Neural progenitor cell (in vitro differentiated cells): ENCODE results near the gene CHST8. TPM values are rescaled to one million over a fixed set of nuclear protein-coding genes. Genes with fewer than 3 reads are reported as not detected.

ENCODE experiments used
- DNase-seq: peaks from one replicate; pipeline ENCODE4 v3.0.0-alpha.2; 2016; ENCODE audit warnings: low spot score
- H2AFZ ChIP-seq: fragments of 200-600 bp; sonication (generic); replicated peaks from 2 replicates; pipeline ENCODE4 v1.6.1; 2016; ENCODE audit warnings: antibody characterized with exemption
- H3F3A ChIP-seq: fragments of 200-600 bp; sonication (generic); 2 replicates; pipeline ENCODE4 v1.6.1; 2016; ENCODE audit warnings: antibody characterized with exemption, low read depth
- H3K27ac ChIP-seq: fragments of 200-600 bp; sonication (generic); 2 replicates; pipeline ENCODE4 v1.5.1; 2016; ENCODE audit warnings: mild to moderate bottlenecking
- H3K27me3 ChIP-seq: fragments of 200-600 bp; sonication (generic); 2 replicates; pipeline ENCODE4 v1.6.1; 2016; ENCODE audit warnings: mild to moderate bottlenecking, moderate library complexity
- H3K36me3 ChIP-seq: fragments of 200-600 bp; sonication (generic); 2 replicates; pipeline ENCODE4 v1.5.1; 2016
- H3K4me1 ChIP-seq: fragments of 200-600 bp; sonication (generic); 2 replicates; pipeline ENCODE4 v1.6.1; 2016; ENCODE audit warnings: mixed run types
- H3K4me2 ChIP-seq: fragments of 200-600 bp; sonication (generic); 2 replicates; pipeline ENCODE4 v1.6.1; 2016
- H3K4me3 ChIP-seq: fragments of 200-600 bp; sonication (generic); 2 replicates; pipeline ENCODE4 v1.5.1; 2016
- H3K79me2 ChIP-seq: fragments of 200-600 bp; sonication (generic); 2 replicates; pipeline ENCODE4 v1.6.1; 2016; ENCODE audit warnings: low read depth
- H3K9ac ChIP-seq: fragments of 200-600 bp; sonication (generic); 2 replicates; pipeline ENCODE4 v1.6.1; 2016
- H3K9me3 ChIP-seq: fragments of 200-600 bp; sonication (generic); 2 replicates; pipeline ENCODE4 v1.5.1; 2016; ENCODE audit warnings: low read depth
- H4K20me1 ChIP-seq: fragments of 200-600 bp; sonication (generic); 2 replicates; pipeline ENCODE4 v1.6.1; 2016; ENCODE audit warnings: low read depth
- H3K27ac Mint-ChIP-seq: 3 replicates; pipeline ENCODE4 v1.8.0; 2021; ENCODE audit warnings: mixed read lengths
- H3K27me3 Mint-ChIP-seq: 2 replicates; pipeline ENCODE4 v1.8.0; 2022; ENCODE audit warnings: low read depth, mild to moderate bottlenecking, inconsistent platforms, moderate library complexity, mixed read lengths; ENCODE audit not compliant: insufficient read depth
- H3K36me3 Mint-ChIP-seq: 3 replicates; pipeline ENCODE4 v1.8.0; 2021; ENCODE audit warnings: mixed read lengths
- H3K4me1 Mint-ChIP-seq: 3 replicates; pipeline ENCODE4 v1.8.0; 2021; ENCODE audit warnings: mixed read lengths
- H3K4me3 Mint-ChIP-seq: 3 replicates; pipeline ENCODE4 v1.8.0; 2021; ENCODE audit warnings: mild to moderate bottlenecking, moderate library complexity, mixed read lengths
- H3K9me3 Mint-ChIP-seq: 3 replicates; pipeline ENCODE4 v1.8.0; 2020; ENCODE audit warnings: mixed read lengths
- EZH2 ChIP-seq: fragments of 200-600 bp; sonication (generic); IDR thresholded peaks from 2 replicates; pipeline ENCODE4 v1.6.1; 2017; ENCODE audit warnings: antibody characterized with exemption, mild to moderate bottlenecking, moderate library complexity
- EZH2phosphoT487 ChIP-seq: fragments of 200-600 bp; sonication (generic); IDR thresholded peaks from 2 replicates; pipeline ENCODE4 v1.6.1; 2017; ENCODE audit warnings: antibody characterized with exemption
- total RNA-seq: library from RNA; depleted of rRNA; stranded (reverse); fragments of >200 nt; gene quantifications from 2 replicates; pipeline ENCODE4 v1.2.3, GENCODE V29; 2015; ENCODE audit warnings: low replicate concordance
- TF ChIP-seq, protein P1 (sequence below): fragments of 200-600 bp; sonication (generic); IDR thresholded peaks from 2 replicates; pipeline ENCODE4 v1.5.1; 2017; ENCODE audit warnings: antibody characterized with exemption, mild to moderate bottlenecking

CHST8 gene
- total RNA-seq, 1 donor from 2014 or later, result 0.92 TPM

DNA sequence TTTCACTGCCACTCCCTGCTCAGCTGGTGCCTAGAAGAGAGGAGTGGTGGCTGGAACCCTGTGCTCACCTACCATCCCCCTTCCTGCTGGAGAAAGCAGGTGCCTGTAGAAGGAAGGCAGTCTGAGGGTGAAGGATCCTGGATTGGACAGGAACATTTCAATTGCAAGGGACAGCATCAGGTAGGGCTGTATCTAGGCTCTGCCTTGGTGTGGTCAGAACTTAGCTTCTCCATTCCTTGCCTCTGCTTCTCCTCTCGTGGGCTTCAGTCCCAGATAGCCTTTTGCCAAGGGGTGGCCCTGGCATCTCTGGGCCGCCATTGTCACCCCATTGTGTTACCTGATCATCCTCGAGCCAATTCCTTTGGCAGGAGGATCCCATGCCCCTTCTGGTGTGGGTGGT, 101.8 kb downstream of the CHST8 start:
- Histone ChIP-seq H3K4me3 (no peak overlapping the region), H3K4me2 (no peak overlapping the region), H3K27me3 (no peaks in the 10 kb centered on the region), H3K79me2 (no peaks in the 10 kb centered on the region), H3K36me3 (no peaks in the 10 kb centered on the region), H3K9ac (no peak overlapping the region), H2AFZ (no peak overlapping the region), H3F3A (no peaks in the 10 kb centered on the region), H3K9me3 (no peaks in the 10 kb centered on the region), H3K4me1 (no peaks in the 10 kb centered on the region), H4K20me1 (no peaks in the 10 kb centered on the region), H3K27ac (no peak overlapping the region)
- Mint-ChIP-seq H3K4me3 (no peak overlapping the region), H3K36me3 (no peaks in the 10 kb centered on the region), H3K27ac (no peak overlapping the region), H3K9me3 (no peaks in the 10 kb centered on the region), H3K4me1 (peaks cover 2% of the 10 kb centered on the region), H3K27me3 (peaks cover 13% of the 10 kb centered on the region)
- no peak for DNase-seq
- no peak for TF ChIP-seq EZH2phosphoT487
- no peak for TF ChIP-seq EZH2
- TF ChIP-seq, protein P1, sequence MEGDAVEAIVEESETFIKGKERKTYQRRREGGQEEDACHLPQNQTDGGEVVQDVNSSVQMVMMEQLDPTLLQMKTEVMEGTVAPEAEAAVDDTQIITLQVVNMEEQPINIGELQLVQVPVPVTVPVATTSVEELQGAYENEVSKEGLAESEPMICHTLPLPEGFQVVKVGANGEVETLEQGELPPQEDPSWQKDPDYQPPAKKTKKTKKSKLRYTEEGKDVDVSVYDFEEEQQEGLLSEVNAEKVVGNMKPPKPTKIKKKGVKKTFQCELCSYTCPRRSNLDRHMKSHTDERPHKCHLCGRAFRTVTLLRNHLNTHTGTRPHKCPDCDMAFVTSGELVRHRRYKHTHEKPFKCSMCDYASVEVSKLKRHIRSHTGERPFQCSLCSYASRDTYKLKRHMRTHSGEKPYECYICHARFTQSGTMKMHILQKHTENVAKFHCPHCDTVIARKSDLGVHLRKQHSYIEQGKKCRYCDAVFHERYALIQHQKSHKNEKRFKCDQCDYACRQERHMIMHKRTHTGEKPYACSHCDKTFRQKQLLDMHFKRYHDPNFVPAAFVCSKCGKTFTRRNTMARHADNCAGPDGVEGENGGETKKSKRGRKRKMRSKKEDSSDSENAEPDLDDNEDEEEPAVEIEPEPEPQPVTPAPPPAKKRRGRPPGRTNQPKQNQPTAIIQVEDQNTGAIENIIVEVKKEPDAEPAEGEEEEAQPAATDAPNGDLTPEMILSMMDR, result no peak

- no peaks in the 10 kb centered on the region for H3K9me3 Mint-ChIP-seq
- no peak overlapping the region for H3K4me3 Mint-ChIP-seq
- H3K4me2 ChIP-seq, result no peak overlapping the region
- DNase-seq, result no peak
- H4K20me1 ChIP-seq, result no peaks in the 10 kb centered on the region
- TF ChIP-seq EZH2phosphoT487 (no peak), EZH2 (no peak)
- TF ChIP-seq, protein P1, result no peak
- no peaks in the 10 kb centered on the region for H3K36me3 ChIP-seq
- H3K36me3 Mint-ChIP-seq, result no peaks in the 10 kb centered on the region
- no peaks in the 10 kb centered on the region for H3K9me3 ChIP-seq
- H3K79me2 ChIP-seq, result no peaks in the 10 kb centered on the region
- H3K4me1 ChIP-seq, result no peaks in the 10 kb centered on the region
- peaks cover 13% of the 10 kb centered on the region for H3K27me3 Mint-ChIP-seq
- H2AFZ ChIP-seq, result no peak overlapping the region
- no peak overlapping the region for H3K9ac ChIP-seq
- no peak overlapping the region for H3K27ac Mint-ChIP-seq
- H3K27me3 ChIP-seq, result no peaks in the 10 kb centered on the region
- H3K27ac ChIP-seq, result no peak overlapping the region
- no peaks in the 10 kb centered on the region for H3K4me1 Mint-ChIP-seq
- H3F3A ChIP-seq, result no peaks in the 10 kb centered on the region
- H3K4me3 ChIP-seq, result no peak overlapping the region
These were observed 102.4 kb downstream of the CHST8 start for GRCh38 chr19:33724021-33724720.

DNA sequence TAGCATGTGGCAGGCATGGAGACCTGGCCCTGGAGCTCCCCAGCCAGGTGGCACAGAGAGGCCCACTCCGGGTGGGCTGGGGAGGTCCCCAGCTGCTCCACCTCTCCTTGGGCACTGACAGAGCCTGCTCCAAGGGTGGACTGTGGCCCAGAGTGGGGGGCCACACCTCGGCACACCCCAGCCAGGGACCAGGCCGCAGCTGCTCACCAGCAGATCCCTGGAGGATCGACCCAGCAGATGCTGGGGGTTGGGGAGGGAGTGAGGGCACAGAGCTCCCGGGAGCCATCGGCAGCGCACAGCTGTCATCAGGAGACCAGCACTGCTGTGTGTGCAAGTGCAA, 102.9 kb downstream of the CHST8 start:
- H3K27ac Mint-ChIP-seq, result no peak overlapping the region
- Histone ChIP-seq H2AFZ (no peak overlapping the region), H3K4me2 (no peak overlapping the region), H4K20me1 (no peaks in the 10 kb centered on the region), H3F3A (no peaks in the 10 kb centered on the region), H3K4me1 (no peaks in the 10 kb centered on the region), H3K4me3 (no peak overlapping the region), H3K9ac (no peak overlapping the region), H3K79me2 (no peaks in the 10 kb centered on the region), H3K9me3 (no peaks in the 10 kb centered on the region), H3K27ac (no peak overlapping the region), H3K27me3 (no peaks in the 10 kb centered on the region), H3K36me3 (no peaks in the 10 kb centered on the region)
- no peaks in the 10 kb centered on the region for H3K4me1 Mint-ChIP-seq
- DNase-seq, result no peak
- TF ChIP-seq, protein P1, result no peak
- TF ChIP-seq EZH2phosphoT487 (no peak), EZH2 (no peak)
- H3K9me3 Mint-ChIP-seq, result no peaks in the 10 kb centered on the region
- no peak overlapping the region for H3K4me3 Mint-ChIP-seq
- no peaks in the 10 kb centered on the region for H3K36me3 Mint-ChIP-seq
- peaks cover 17% of the 10 kb centered on the region for H3K27me3 Mint-ChIP-seq
